ENCODE measurements around the gene EPAS1.

EPAS1 gene

DNA sequence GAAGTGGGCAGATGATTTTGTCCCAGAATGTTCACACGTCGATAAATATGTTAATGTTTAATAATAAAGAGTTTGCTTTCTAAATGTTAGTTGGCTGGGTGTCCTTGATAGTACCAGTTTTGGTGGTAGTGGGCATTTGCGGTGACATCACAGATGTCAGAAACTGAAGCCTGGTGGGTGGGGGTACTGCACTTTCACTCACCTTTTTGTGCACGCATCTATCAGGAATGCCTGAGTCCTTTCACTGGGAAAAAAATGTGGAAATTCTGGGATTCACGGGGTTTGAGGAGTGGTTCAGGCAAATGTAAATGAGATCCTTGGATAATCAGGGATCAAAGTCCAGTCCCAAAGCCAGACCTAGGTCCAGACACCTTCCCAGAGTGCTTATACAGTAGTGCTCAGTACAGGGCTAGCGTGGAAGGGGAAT, 3.2 kb downstream of the EPAS1 start:
- no peak for DNase-seq (ENCODE audit: low read depth in 2 of 2)

DNA sequence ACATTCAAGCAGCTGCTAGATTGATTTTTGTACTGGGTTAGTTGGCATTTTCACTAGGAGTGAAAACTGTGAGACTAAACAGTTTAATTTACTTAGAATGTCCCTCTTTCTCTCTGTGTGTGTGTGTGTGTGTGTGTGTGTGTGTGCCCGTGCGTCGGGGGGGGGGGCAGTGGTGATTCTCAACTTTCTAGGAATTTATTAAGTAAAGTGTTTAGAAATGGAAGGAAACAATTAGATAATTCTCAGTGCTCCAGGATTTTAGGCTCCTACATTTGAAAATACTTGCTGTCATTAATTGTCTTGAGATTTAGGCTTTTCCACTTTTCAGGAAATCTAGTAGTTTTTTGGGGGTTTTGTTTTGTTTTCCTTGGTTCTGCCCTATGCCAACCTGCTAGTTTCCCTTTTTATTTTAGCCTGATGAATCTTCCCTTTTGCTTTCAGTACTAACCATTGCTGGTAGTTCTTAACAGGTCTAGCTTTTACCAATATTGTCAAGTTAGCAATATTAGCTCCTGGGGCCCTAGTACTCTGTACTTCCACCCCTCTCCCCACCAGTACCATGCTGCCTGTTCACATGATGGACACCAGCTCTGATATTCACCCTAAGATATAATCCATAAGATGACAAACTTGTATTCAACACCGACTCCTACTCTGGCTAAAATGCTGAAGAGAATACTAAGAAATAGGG, 4.9 kb downstream of the EPAS1 start:
- no peak for DNase-seq (ENCODE audit: low read depth in 2 of 2)

- DNase-seq (ENCODE audit: low read depth in 2 of 2): no peak
Measured at GRCh38 chr2:46303233-46303632, 6.0 kb downstream of the EPAS1 start.

DNA sequence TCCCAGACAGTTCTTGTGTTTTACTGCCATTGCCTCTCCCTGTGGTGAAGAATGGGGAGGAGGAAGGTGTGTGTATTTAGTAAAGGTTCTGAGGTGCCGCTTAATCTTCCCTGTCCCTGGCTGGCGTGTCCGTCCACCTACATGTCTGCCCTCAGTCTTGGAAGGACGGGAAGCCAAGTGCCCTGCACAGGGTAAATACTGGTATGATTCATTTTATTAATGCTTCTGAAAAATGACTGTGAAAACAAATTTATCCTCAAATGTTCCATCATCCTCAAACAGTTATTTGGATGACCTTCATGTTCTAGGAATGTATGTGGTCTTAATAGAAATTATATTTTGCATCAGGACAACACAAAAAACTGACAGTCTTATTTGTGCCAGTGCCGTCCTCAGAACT, 6.6 kb downstream of the EPAS1 start:
- DNase-seq (ENCODE audit: low read depth in 2 of 2): no peak

- no peak for DNase-seq (ENCODE audit: low read depth in 2 of 2)
Measured at GRCh38 chr2:46304635-46305034, 7.4 kb downstream of the EPAS1 start.

DNA sequence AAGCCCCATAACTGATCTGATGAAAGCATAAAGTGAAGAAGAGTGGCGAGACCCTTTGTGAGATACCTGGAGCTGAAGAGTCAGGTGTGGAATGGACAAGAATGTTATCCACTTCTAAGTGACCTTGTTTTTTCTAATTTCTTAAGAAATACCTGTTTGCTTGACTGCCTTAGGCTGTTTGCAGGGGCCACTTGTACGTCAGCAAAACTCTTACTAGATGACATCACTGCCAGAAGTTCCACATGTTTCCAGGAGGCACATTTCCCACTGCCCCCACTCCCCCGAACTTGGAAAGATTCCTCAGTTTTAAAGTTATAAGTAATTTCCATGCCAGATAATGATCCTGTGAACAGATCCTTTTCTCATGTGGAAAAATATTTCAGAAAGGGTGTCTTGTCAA, 8.0 kb downstream of the EPAS1 start:
- DNase-seq (ENCODE audit: low read depth in 2 of 2): no peak

DNA sequence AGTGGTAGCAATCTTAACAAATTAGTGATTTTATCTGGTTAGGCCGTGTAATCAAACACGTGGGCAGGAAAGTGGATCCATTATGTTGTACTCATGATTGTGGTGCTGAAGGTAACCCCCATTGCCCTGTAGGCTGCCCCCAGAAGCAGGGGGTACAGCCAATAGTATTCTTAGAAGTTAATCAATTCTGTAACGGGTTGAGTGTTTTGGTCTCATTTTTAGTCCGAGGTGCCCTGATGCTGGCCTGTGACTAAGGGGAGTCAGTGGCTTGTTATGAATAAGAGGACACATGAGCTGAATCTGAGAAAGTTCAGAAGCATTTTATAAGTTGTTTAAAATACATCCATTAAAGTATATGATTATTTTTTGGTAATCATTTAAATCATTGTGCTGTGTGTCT, 8.6 kb downstream of the EPAS1 start:
- no peak for DNase-seq (ENCODE audit: low read depth in 2 of 2)

- no peak for DNase-seq (ENCODE audit: low read depth in 2 of 2)
Measured at GRCh38 chr2:46306330-46306751, 9.1 kb downstream of the EPAS1 start.

GRCh38 chr2:46306988-46307655, 9.9 kb downstream of the EPAS1 start:
- DNase-seq (ENCODE audit: low read depth in 2 of 2): no peak

DNA sequence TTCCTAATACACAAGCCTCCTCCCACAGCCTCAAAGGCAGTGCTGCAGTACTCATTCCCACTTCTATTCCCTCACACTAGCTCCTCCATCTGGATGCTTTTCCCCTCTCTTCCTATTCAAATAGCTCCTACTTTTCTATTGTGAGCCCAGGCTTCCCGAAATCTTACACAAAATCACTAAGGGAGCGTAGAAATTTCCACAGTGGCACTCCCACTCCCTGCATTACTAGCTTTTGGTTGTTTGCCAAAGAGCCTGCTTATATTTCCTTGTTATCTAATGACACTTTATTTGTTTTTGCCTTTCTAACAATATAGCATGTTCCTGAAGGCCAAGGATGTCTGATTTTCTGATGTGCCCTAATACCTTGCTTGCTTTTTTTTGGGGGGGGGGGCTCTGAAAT, 10.9 kb downstream of the EPAS1 start:
- no peak for DNase-seq (ENCODE audit: low read depth in 2 of 2)

- DNase-seq (ENCODE audit: low read depth in 2 of 2): no peak
Measured at GRCh38 chr2:46308629-46309028, 11.4 kb downstream of the EPAS1 start.

- DNase-seq (ENCODE audit: low read depth in 2 of 2): no peak
Measured at GRCh38 chr2:46309052-46309953, 12.1 kb downstream of the EPAS1 start.

DNA sequence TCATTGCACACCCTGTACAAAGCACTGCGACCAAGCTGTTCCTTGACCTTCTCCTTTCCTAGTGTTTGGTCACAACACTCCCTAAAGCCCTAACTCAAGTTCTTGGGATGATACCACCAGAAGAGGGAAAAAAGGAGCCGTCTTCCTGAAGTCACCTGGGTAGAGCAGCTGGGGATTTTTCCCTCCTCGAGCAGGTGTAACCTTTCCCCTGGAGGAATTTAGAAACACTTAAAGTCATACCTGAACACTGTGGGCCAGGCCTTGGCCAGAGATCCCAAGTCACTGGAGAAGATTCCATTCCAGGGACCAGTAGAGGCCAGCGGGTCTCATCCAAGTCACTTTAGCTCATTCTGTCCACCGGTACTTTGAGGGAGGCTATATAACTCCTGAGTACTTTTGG, 13.2 kb downstream of the EPAS1 start:
- DNase-seq (ENCODE audit: low read depth in 2 of 2): no peak

- no peak for DNase-seq (ENCODE audit: low read depth in 2 of 2)
Measured at GRCh38 chr2:46311651-46312223, 14.5 kb downstream of the EPAS1 start.

- DNase-seq (ENCODE audit: low read depth in 2 of 2): no peak
Measured at GRCh38 chr2:46313063-46313462, 15.9 kb downstream of the EPAS1 start.

DNA sequence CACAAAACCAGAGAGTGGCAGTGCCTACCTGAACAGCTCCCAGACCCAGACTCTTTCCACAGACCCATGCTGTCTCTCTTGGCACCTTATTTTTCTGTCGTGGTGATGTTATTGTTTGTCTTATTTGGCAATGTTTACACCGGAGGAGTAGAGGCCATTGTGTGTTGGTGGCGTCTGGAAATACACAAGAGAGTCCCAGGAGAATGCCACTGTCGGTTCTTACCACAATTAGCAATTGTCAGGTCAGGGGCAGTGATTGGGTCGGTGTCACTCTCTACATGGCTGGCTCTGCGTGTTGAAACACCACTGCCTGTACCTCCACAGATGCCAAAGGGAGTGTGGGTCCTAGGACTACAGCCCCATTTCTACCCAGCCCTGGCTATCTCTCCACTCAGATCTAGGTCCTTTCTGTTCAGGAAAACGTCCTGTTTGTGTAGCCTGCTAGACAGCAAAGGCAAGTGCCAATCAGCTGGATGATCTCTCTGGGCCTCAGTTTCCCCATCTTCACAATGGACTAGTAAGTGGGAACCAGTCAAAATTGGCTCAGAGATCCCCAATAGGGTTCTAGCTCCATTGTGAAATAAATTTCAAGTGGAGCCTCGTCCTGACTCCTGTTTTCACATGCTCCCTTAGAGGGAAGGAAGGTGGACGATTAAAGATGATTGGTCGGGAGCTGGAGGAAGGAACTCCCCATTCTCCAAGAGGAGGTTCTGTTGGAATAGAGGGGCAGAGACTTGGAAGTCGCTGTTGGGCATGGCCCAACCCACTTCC, 17.0 kb downstream of the EPAS1 start:
- no peak for DNase-seq (ENCODE audit: low read depth in 2 of 2)

DNA sequence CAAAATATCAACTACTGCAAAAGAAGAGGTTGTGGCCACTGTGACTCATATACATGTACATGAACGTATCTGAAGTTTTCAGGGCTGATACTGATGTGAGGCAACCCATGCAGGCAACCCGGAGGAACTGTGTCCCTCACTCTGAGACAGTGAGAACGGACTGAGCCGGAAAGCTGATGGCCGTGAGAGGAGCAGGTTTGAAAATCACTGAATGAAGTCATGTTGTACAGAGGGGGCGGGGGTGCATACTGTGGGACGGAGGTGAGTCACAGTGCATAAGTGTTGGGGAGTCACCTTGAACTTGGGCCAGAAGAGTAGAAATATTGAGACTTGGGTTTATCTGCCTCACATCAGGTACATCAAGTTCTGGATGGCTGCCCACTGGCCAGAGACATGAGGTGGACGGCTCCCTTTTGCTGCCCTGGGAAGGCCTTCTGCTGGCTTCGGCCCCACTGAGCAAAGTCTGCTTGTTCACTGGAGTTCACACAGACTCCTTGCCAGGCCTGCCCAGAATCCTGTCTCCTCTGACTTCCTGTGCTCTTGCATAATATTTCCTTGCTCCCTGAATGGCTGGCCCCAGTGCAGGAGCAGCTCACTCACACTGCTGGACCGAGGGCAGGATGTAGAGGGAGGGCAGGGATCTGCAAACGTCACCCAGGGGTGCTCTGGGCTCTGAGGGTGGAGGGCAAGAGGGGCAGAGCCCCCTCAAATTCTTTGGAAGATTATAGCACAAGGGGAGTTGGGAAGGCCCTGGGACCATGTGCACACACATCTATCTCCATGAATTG, 18.1 kb downstream of the EPAS1 start:
- DNase-seq (ENCODE audit: low read depth in 2 of 2): no peak

- DNase-seq (ENCODE audit: low read depth in 2 of 2): no peak
Measured at GRCh38 chr2:46317094-46317486, 19.9 kb downstream of the EPAS1 start.

GRCh38 chr2:46318579-46319460, 21.6 kb downstream of the EPAS1 start:
- no peak for DNase-seq (ENCODE audit: low read depth in 2 of 2)

GRCh38 chr2:46319711-46320110, 22.5 kb downstream of the EPAS1 start:
- DNase-seq (ENCODE audit: low read depth in 2 of 2): no peak
